ENCODE data around the gene TIMM23B. TPM values are rescaled to one million over a fixed set of nuclear protein-coding genes. Genes with fewer than 3 reads are reported as not detected.
A peak's percentile ranks its signal among the peaks of the same experiment; 100 is the strongest.
"Not testable (repeated sequence)": the region's sequence is repeated elsewhere in the genome, so short reads cannot be mapped to it uniquely, and the experiment has no call there.

The TIMM23B gene, protein sequence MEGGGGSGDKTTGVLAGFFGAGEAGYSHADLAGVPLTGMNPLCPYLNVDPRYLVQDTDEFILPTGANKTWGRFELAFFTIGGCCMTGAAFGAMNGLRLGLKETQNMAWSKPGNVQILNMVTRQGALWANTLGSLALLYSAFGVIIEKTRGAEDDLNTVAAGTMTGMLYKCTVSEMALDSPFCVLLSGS
- polyA plus RNA-seq (ENCODE audit: insufficient read length in 12 of 12): 10 to 100 TPM in 11 of 12 donors, not detected in 1; 11.3 to 27.8 (median 15.0) TPM
- long read RNA-seq, donor 1: 0 reads
- long read RNA-seq, donor 2, partial matches to known transcripts: 0 of 3 reads
- long read RNA-seq, donor 2, other reads (novel, unspliced or antisense): 0 of 3 reads
- long read RNA-seq, donor 3, partial matches to known transcripts: 0 of 3 reads
- long read RNA-seq, donor 3, other reads (novel, unspliced or antisense): 0 of 3 reads
- long read RNA-seq, donor 4: 0 reads
- long read RNA-seq, donor 5: 0 reads
- long read RNA-seq, donor 6, partial matches to known transcripts: 0 of 1 reads
- long read RNA-seq, donor 6, other reads (novel, unspliced or antisense): 0 of 1 reads
- long read RNA-seq, donor 7: 0 reads
- long read RNA-seq, donor 8, partial matches to known transcripts: 0 of 2 reads
- long read RNA-seq, donor 8, other reads (novel, unspliced or antisense): 0 of 2 reads
- long read RNA-seq, donor 9: 0 reads
- long read RNA-seq, donor 10, partial matches to known transcripts: 0 of 4 reads
- long read RNA-seq, donor 10, other reads (novel, unspliced or antisense): 0 of 4 reads
- long read RNA-seq, donor 11, partial matches to known transcripts: 0 of 3 reads
- long read RNA-seq, donor 11, other reads (novel, unspliced or antisense): 0 of 3 reads

- peak; percentile 74 for DNase-seq
These were observed at the start of gene TIMM23B, which contains the start of gene PARG for GRCh38 chr10:49941447-49942338. TSS of gene TIMM23B (plus strand) at chr10:49942053. CDS start at chr10:49942195, 142 bp downstream. TSS of gene PARG (minus strand) at chr10:49942027. CDS start at chr10:49941725, 302 bp downstream.

- not testable (repeated sequence) for DNase-seq
These were observed 41.9 kb upstream of the TIMM23B start for GRCh38 chr10:49899999-49900398.

DNA sequence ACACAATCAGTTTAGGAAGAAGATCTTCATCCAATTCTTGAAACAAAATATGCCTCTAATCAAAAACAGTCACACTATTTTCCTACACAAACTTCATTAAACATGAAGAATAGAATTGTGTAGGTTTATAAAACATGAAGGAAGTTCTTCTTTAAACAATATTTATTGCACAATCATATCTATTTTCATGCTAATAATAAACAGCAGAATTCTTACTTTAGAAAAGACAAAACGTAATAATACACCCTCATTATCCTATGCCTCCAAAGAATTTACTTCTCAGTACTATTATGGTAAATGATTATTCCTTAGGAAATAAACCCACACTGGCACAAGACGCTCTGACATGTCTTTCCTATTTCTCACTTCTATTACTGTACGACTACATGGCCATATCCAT lies 41.4 kb upstream of the TIMM23B start:
- DNase-seq: not testable (repeated sequence)

DNA sequence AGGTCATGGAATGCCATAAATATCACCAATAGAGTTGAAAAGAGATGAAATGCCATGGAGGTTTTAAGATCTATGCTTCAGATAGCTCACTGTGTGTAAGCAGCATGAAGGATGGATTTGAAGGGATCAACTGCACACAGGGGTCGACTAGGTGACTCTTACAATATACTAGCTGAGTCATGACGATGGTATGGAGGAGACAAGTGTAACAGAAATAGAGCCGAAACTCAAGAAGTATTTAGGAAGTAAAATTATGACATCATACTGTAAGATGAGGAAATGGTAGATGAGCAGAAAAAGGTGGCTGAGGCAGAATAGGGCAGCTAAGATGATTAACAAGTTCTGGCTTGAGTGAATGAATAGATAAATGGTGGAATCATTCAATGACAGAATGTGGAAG lies 38.0 kb upstream of the TIMM23B start:
- DNase-seq: not testable (repeated sequence)

- DNase-seq: not testable (repeated sequence)
These were observed 33.4 kb upstream of the TIMM23B start for GRCh38 chr10:49908290-49909080.

DNA sequence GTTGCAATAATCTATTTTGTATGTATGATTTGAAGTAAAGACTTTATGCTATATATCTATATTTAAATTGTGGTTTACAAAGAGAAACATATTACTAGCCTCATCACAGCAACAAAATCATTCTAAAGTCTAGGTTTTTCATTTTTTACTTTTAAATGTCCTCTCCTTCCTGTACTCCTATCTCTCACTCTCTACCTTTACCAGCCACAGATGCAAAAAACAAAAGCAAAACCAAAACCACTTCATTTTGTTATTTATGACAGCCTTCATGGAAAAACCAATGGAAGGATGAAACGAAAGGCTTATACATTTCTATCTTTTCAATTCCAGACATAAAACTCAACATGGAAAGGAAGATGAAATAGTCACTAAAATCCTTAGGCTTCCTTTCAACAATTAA lies 31.6 kb upstream of the TIMM23B start:
- not testable (repeated sequence) for DNase-seq

GRCh38 chr10:49916451-49916850 lies 25.4 kb upstream of the TIMM23B start:
- not testable (repeated sequence) for DNase-seq

DNA sequence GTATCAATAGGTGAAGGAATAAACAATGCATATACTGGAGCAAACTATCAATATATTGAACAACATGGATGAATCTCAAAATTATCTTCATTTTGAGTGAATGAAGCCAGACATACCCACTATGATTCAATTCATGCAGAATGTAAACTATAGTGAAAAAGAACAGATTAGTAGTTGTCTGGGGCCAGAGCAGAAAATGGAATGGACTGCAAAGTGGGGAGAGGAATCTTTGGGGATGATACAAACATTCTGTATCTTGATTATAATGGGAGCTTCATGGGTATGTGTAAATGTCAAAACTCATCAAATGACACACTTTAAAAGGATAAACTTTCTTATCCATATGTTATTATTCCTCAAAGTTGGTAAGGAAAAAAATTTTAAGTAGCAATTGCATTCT lies 23.9 kb upstream of the TIMM23B start:
- DNase-seq: not testable (repeated sequence)

DNA sequence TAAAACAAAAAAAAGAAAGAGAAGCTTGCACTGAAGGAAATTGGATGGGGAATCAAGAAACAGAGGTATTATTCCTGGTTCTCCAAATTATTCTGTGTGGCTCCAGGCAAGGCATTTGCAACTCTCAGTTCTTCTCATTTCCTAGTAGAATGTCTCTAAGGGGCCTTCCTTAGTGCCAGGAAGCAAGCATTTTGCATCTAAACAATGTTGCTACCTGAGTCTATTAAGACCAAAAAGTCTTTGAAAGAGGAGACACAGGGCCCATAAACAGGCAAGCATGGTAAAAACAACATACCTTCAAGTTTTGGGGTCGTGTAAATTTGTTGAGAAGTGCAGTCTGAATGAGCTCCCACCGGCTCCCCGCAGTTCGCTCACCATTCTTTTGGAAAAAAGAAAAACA lies 19.8 kb upstream of the TIMM23B start:
- not testable (repeated sequence) for DNase-seq

- not testable (repeated sequence) for DNase-seq
These were observed 18.3 kb upstream of the TIMM23B start for GRCh38 chr10:49923572-49923971.

DNA sequence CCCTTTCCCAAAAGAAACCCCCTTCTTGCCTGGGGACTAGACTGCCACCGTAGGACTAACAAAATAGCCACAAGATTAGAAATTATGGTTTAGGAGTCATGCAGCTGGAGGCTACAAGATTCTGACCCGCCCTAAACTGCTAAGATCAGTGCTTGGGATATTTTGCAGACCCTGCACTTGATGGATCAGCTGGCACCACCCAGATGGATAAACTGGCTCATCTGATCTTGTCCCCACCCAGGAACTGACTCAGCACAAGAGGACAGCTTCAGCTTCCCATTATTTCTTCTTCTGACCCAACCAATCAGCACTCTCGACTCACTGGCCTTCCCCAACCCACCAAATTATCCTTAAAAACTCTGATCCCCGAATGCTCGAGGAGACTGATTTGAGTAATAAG lies 10.6 kb upstream of the TIMM23B start:
- DNase-seq: not testable (repeated sequence)

GRCh38 chr10:49931959-49932728 lies 9.7 kb upstream of the TIMM23B start:
- not testable (repeated sequence) for DNase-seq

DNA sequence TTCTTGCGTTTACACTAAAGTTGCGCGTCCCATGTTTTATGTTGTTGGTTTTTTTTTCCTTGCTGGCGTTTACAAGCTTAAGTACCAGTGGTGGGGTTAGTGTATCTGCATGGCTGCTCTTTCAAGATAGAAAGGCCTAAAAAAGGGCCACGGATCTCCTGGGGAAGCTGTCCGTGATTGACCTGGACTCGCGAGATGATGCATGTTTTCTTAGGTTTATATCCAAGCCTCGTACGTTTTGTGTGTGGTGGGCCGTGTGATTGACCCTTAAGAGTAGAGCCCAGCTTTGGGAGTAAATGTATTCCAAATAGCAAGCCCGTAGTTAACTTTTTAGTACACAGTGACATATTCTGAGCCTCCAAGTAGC lies 469 bp downstream of the TIMM23B start:
- peak; percentile 1 for DNase-seq

DNA sequence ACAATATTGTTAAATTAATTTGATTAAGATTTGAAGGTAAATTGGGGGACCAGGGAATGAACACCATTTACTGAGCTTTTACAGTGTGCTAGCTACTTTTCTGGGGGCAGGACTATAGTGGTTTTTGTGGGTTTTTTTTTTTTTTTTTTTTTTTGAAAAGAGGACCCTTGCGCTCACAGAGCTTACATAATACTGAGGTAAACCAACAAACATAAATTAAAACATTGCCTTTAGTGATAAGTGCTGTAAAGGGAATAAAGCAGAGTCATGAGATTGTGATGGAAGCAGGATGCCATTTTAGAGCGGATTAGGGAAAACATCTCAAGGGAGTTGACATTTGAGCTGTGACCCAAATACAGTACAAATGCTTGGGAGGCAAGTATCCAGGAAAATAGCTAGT lies 1.8 kb downstream of the TIMM23B start:
- DNase-seq: not testable (repeated sequence)

DNA sequence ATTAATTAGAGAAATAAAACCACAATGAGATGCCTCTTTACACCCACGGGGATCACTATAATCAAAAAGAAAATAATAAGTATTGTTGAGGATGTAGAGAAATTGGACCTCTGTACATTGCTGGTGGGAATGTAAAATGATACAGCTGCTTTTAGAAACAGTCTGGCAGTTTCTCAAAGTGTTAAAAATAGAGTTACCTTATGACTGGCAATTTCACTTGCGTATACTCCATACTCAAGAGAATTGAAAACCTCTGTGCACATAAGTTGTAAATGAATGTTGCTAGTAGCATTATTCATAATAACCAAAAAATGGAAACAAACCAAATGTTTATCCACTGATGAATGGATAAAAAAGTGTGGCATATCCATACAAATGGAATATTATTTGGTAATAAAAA lies 6.3 kb downstream of the TIMM23B start:
- DNase-seq: not testable (repeated sequence)

- DNase-seq: not testable (repeated sequence)
These were observed 6.9 kb downstream of the TIMM23B start for GRCh38 chr10:49948737-49949136.

DNA sequence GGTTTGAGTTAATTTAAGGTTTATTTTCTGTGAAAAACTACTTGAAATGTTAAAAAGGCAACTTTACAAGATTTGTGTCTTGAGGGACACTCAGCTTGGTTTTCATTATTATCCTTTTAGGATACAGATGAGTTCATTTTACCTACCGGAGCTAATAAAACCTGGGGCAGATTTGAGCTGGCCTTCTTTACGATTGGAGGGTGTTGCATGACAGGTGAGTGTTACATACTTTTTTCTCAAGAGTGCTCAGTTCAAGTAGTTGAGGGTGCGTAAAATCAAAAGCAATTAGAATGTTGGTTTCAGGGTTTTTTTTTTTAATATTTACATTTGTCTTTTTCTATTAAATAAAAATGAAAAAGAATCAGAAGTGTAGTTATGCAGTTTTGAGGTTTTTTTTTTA lies 10.2 kb downstream of the TIMM23B start:
- DNase-seq: not testable (repeated sequence)

DNA sequence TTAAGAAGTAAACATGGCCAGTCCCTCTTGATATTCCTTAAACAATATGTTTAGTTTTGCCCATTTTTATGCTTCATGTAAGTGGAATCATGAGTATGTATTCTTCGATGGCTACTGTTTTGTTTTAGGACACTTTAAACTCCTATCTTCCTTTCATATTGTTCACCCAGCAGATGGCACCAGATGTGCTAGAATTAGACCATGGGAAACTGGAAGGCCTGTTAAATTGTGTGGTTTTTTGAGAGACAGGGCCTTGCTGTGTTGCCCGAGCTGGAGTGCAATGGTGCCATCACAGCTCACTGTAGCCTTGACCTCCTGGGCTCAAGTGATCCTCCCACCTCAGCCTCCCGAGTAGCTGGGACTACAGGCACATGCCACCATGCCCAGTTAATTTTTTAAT lies 11.3 kb downstream of the TIMM23B start:
- not testable (repeated sequence) for DNase-seq

- DNase-seq: not testable (repeated sequence)
These were observed 28.5 kb downstream of the TIMM23B start for GRCh38 chr10:49970331-49970857.

All from muscle of arm (tissue), 14 donors.